Measurements from ENCODE around the gene COL5A1. TPM values are rescaled to one million over a fixed set of nuclear protein-coding genes. Genes with fewer than 3 reads are reported as not detected.

COL5A1 gene
- total RNA-seq, 4 donors from 2014 or later, result 14.0 to 23.9 (median 19.2) TPM

DNA sequence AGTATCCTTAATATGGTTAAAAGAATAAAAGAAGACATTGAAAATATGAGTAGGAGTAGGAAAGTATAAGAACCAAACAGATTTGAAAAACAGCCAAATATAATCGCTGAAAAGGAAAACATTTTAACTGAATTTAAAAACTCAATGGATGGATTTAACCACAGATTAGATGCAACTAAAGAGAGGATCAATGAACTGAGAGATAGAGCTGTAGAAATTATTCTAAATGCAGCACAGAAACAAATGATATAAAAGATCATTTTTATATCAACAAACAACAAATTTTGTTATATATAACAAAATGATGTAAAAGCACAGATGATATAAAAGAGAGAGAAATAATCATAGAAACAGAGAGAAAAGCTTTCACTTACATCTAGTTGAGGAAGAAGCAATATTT, 29.3 kb upstream of the COL5A1 start:
- TF ChIP-seq, protein P1, sequence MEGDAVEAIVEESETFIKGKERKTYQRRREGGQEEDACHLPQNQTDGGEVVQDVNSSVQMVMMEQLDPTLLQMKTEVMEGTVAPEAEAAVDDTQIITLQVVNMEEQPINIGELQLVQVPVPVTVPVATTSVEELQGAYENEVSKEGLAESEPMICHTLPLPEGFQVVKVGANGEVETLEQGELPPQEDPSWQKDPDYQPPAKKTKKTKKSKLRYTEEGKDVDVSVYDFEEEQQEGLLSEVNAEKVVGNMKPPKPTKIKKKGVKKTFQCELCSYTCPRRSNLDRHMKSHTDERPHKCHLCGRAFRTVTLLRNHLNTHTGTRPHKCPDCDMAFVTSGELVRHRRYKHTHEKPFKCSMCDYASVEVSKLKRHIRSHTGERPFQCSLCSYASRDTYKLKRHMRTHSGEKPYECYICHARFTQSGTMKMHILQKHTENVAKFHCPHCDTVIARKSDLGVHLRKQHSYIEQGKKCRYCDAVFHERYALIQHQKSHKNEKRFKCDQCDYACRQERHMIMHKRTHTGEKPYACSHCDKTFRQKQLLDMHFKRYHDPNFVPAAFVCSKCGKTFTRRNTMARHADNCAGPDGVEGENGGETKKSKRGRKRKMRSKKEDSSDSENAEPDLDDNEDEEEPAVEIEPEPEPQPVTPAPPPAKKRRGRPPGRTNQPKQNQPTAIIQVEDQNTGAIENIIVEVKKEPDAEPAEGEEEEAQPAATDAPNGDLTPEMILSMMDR (IDR thresholded peaks at IDR 0.05; ENCODE audit: low read depth), result no peak

DNA sequence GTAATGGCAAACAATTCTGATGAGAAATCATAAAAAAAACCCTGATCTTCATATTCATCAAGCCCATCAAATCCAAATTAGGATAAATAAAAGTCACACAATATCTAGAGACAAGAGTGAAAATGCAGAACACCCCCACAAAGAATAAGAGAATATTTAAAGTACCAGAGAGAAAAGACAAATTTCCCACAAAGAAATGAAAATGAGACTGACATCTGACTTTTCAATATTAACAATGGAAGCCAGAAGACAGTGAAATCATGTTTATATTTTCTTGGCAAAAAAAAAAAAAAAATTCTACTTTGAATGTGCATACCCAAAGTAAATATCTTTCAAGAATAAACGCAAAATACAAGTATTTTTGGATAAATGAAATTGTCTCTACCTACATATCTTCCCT, 28.9 kb upstream of the COL5A1 start:
- TF ChIP-seq, protein P1 (IDR thresholded peaks at IDR 0.05; ENCODE audit: low read depth), result no peak

DNA sequence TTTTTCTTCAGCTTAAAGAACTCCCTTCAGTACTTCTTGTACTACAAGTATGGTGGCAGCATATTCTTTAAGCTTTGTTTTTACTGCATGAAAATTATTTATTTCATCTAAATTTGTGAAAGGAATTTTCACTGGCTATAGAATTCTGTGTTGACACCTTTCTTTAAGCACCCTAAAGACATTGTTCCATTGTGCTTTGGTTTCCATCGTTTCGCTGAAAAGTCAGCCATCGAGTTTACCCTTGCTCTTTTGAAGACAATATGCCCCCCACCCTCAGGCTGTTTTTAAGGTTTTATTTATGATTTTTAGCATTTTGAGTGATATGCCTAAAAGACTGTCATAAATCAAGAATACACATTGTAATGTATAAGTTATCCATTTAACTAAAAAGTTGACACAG, 27.3 kb upstream of the COL5A1 start:
- TF ChIP-seq, protein P1 (IDR thresholded peaks at IDR 0.05; ENCODE audit: low read depth), result no peak

DNA sequence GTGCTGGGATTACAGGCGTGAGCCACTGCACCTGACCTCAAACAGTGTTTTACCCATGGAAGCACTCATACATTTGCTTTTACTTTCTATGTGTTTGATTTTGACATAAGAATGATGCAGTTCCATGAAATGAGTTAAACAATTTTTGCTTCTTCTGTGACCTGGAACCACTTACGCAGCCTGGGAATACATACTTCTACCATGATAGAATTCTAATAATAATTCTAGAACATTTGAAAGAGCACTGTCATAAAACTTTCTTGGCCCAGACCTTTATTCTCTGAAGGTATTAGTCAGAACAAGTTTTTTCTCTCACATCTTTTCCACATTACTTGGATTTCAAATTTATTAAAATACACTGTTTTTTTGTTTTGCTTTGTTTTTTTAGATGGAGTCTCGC, 25.3 kb upstream of the COL5A1 start:
- TF ChIP-seq, protein P1 (IDR thresholded peaks at IDR 0.05; ENCODE audit: low read depth), result no peak

DNA sequence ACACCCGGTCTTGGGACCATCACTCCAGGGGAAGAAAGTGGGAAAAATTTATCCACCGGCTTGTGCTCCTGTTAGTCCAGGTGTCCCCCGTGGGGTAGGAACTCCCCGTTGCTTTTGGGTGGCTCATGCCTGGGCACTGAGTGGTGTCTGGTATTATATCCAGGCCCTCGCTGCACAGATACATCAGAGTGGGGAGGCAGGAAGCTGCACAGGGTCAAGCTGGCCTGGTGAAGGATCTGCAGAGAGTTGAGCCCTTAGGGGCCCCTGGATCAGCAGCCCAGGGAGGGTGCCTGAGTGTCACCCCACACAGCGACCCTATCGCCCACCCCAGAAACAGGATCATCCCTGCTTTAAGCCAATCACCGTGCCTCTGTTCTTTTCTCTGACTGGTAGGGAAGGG, 24.4 kb upstream of the COL5A1 start:
- TF ChIP-seq, protein P1 (IDR thresholded peaks at IDR 0.05; ENCODE audit: low read depth), result no peak

DNA sequence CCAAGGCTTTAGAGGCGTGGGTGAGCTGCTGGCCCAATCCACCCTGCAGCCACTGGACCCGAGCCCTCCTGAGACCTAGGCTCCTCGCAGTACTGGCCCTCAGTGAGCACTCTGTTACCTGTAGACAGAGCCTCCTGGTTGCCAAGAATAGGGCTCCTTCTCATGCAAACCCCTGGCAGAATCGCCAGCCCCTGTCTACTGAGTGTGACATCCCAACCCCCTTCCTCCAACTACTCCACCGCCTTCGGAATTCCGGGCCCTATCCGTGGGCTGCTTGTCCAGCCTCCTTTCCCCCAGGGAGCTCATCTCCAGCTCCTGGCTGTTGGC, 23.8 kb upstream of the COL5A1 start:
- TF ChIP-seq, protein P1 (IDR thresholded peaks at IDR 0.05; ENCODE audit: low read depth), result no peak

DNA sequence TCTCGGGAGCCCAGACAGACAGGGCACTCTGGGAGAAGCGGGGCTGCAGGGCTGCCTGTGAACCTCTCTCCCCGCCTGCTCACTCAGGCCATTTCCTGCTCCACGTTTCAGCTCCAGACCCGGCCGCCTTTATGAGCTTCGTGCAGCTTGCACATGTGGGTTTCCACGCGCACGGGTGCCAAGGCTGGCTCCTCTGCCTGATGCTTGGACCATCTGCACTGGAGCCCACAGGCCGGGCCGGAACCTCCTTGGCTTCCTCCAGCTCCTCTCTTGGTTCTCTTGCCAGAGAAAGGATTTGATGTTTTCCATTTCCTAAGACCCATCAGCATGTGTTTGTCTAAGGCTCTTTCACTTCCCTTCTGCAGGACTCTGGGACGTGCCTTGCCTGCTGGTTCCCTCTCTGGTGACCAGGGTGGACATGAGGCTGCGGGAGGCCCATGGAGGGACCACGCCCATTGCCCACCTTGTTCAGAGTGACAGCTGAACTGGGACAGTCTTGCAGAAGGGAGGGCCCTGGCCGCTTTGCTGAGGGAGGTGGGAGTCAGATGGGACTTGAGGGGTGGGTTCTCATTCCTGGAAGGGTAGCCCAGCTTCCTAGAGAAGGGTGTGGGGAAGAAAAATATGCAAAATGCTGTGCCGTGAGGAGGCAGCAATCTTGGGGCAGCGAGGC, 23.3 kb upstream of the COL5A1 start:
- TF ChIP-seq, protein P1 (IDR thresholded peaks at IDR 0.05; ENCODE audit: low read depth), result no peak

All from subcutaneous adipose tissue (tissue), 4 donors.